Measurements from ENCODE around the gene PROK1. TPM values are rescaled to one million over a fixed set of nuclear protein-coding genes. Genes with fewer than 3 reads are reported as not detected.
A peak's percentile ranks its signal among the peaks of the same experiment; 100 is the strongest.
"Not testable (repeated sequence)": the region's sequence is repeated elsewhere in the genome, so short reads cannot be mapped to it uniquely, and the experiment has no call there.

PROK1 gene
- total RNA-seq, 4 donors from 2014 or later = 0.38 to 2.8 (median 1.6) TPM

- peak; percentile 25 to 53 for ATAC-seq
- Histone ChIP-seq H3K36me3 (no peaks in the 10 kb centered on the region), H3K27me3 (no peaks in the 10 kb centered on the region), H3K9me3 (no peaks in the 10 kb centered on the region), H3K4me3 (no peak overlapping the region), H3K4me1 (peaks cover 18 to 27% of the 10 kb centered on the region in 2 donors), H3K27ac (no peak overlapping the region)
- TF ChIP-seq POLR2A (IDR thresholded peaks at IDR 0.05) (no peak), CTCF (IDR thresholded peaks at IDR 0.05 in 4 of 5, conservative IDR thresholded peaks at IDR 0.05 in 1 of 5) (peak; percentile 35 to 67 (median 55))
- peak; percentile 31 to 62 for DNase-seq
- intact Hi-C loops (cut with DNase I; ENCODE audit: low total_unique reads) = loop anchor here (1.0 kb wide), 1 partner anchor 48 kb away; no protein-coding TSS in a partner anchor
- in situ Hi-C loops (cut with MboI; ENCODE audit: low sequenced_read_pairs in 4 of 4) = loop anchor here in 2 of 4 donors (5.0 to 10.0 kb wide), 2 partner anchors 45 to 78 kb away; partner anchors contain the start of gene RBM15 (in 1 of the 2)
Measured at GRCh38 chr1:110412576-110412975, 38.4 kb upstream of the PROK1 start.

- DNase-seq; intact Hi-C loops (cut with DNase I; ENCODE audit: low total_unique reads); H3K9me3 ChIP-seq; H3K4me3 ChIP-seq; ATAC-seq; H3K27ac ChIP-seq; H3K36me3 ChIP-seq; H3K27me3 ChIP-seq: not testable (repeated sequence)
- in situ Hi-C loops (cut with MboI; ENCODE audit: low sequenced_read_pairs in 4 of 4) = loop anchor here in 2 of 4 donors (5.0 to 10.0 kb wide), 2 partner anchors 44 to 78 kb away; partner anchors contain the start of gene RBM15 (in 1 of the 2)
- peaks cover 15 to 25% of the 10 kb centered on the region in 2 donors for H3K4me1 ChIP-seq
Measured at GRCh38 chr1:110413045-110413444, 37.9 kb upstream of the PROK1 start.

GRCh38 chr1:110418729-110419128 is 32.2 kb upstream of the PROK1 start:
- in situ Hi-C loops (cut with MboI; ENCODE audit: low sequenced_read_pairs in 4 of 4) = loop anchor here in 1 of 4 donors (10.0 kb wide), 1 partner anchor 84 kb away; the partner anchor contains the start of gene RBM15
- Histone ChIP-seq H3K27ac (no peak overlapping the region), H3K9me3 (no peaks in the 10 kb centered on the region), H3K4me3 (no peak overlapping the region), H3K27me3 (no peaks in the 10 kb centered on the region), H3K4me1 (peaks cover 0 to 9% of the 10 kb centered on the region in 2 donors), H3K36me3 (no peaks in the 10 kb centered on the region)
- intact Hi-C loops (cut with DNase I; ENCODE audit: low total_unique reads) = no loop called here
- DNase-seq (no peak), ATAC-seq (no peak)
- no peak for TF ChIP-seq POLR2A (IDR thresholded peaks at IDR 0.05)
- no peak for TF ChIP-seq CTCF (IDR thresholded peaks at IDR 0.05 in 4 of 5, conservative IDR thresholded peaks at IDR 0.05 in 1 of 5)

GRCh38 chr1:110420023-110420662 is 30.8 kb upstream of the PROK1 start:
- TF ChIP-seq POLR2A (IDR thresholded peaks at IDR 0.05) (no peak), CTCF (IDR thresholded peaks at IDR 0.05 in 4 of 5, conservative IDR thresholded peaks at IDR 0.05 in 1 of 5) (no peak)
- Histone ChIP-seq H3K9me3 (no peaks in the 10 kb centered on the region), H3K27me3 (no peaks in the 10 kb centered on the region), H3K27ac (peak overlapping the region in 2 of 4 donors; percentile 3 to 16), H3K4me3 (no peak overlapping the region), H3K4me1 (peaks cover 0 to 5% of the 10 kb centered on the region in 2 donors), H3K36me3 (no peaks in the 10 kb centered on the region)
- intact Hi-C loops (cut with DNase I; ENCODE audit: low total_unique reads) = no loop called here
- ATAC-seq = no peak
- DNase-seq = no peak
- in situ Hi-C loops (cut with MboI; ENCODE audit: low sequenced_read_pairs in 4 of 4) = no loop called here

DNA sequence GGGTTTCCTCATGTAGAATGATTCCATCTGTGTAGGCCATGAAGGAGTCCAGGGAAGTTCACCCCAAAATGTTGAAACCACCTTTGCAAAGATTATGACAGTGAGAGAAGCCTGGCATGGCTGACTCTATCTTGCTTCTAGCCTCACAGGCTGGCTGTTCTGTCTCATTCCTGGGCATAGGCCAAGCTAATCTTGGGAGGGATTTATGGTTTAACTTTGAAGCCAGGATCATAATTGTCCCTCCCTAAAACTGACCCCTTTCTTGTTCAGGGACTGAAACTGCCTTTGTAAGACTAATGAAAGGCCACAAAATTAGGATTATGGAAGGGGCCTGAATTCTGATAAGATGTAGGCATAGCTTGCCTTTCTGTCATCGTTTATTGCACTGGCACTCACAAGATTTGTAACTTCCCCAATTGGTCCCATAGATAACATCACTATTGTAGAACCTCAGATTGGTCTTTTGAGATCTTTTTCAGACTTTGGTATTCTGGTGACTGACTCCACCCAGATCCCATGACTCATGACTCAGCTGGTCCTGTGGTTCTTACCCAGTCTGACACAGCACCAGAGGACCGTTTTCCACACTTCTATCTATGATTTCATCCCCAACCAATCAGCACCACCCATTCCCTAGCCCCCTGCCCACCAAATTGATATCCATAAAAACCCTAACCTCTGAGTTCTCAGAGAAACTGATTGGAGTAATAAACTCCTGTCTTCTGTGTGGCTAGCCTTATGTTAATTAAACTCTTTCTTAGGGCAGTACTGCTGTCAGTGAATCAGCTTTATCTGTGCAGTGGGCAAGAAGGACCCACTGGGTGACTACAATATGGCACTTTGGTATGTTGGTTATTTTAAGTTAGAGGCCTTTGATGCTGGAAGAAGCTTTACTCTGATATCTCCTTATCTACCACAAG is 29.8 kb upstream of the PROK1 start:
- TF ChIP-seq CTCF (IDR thresholded peaks at IDR 0.05 in 4 of 5, conservative IDR thresholded peaks at IDR 0.05 in 1 of 5) (no peak), POLR2A (IDR thresholded peaks at IDR 0.05) (no peak)
- H3K27ac ChIP-seq = peak overlapping the region in 3 of 4 donors; percentile 4 to 45 (median 24)
- H3K27me3 ChIP-seq = no peaks in the 10 kb centered on the region
- no peaks in the 10 kb centered on the region for H3K36me3 ChIP-seq
- in situ Hi-C loops (cut with MboI; ENCODE audit: low sequenced_read_pairs in 4 of 4) (no loop called here), intact Hi-C loops (cut with DNase I; ENCODE audit: low total_unique reads) (no loop called here)
- H3K4me3 ChIP-seq = no peak overlapping the region
- peak; percentile 24 to 65 for DNase-seq
- peak; percentile 34 to 53 for ATAC-seq
- no peaks in the 10 kb centered on the region for H3K9me3 ChIP-seq
- H3K4me1 ChIP-seq = peaks cover 0 to 7% of the 10 kb centered on the region in 2 donors

All from gastrocnemius medialis (tissue), 4 donors.